HEK293T (cell line): ENCODE results near the gene MAPK9.

Experiments
- NFRKB ChIP-seq: fragments of 450-650 bp; IDR thresholded peaks from 2 replicates; pipeline ENCODE4 v1.6.1; 2016; ENCODE audit warnings: mild to moderate bottlenecking, moderate library complexity
- SP1 ChIP-seq: fragments of 450-650 bp; IDR thresholded peaks from 2 replicates; pipeline ENCODE4 v1.6.1; 2017

DNA sequence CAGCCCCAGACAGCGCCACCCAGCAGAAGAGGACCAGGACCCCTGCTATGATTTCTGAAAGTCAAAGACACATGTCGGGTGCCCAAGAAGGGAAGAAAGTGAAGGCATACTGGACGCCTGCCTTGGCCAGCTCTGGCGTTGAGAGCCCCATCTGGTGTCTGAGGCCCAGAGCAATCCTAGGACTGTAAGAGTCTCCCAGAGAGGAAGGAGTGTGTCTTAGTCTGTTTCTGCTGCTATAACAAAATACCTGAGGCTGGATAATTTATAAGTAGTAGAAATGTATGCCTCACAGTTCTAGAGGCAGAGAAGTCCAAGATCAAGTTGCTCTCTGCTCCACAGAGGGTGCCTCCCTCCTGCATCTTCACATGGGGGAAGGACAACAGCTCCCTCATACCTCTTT is 93.7 kb downstream of the MAPK9 start:
- TF ChIP-seq SP1 (no peak), NFRKB (no peak)
